Cardiac fibroblast (primary cell): ENCODE data around the gene NAV3.

ENCODE experiments used
- DNase-seq, 2 donors: peaks; one replicate each; pipeline versions ENCODE4 v3.0.0 to v3.0.0-alpha.2; 2010; ENCODE audit warnings: low read depth in 2 of 2
- H3K4me3 ChIP-seq, 2 donors: replicated peaks in 1 of 2; 1 replicate in 1 of 2; 2 replicates in 1 of 2; pipeline ENCODE4 v1.5.1; 2011; ENCODE audit warnings: low read depth in 2 of 2, low read length in 2 of 2, mild to moderate bottlenecking in 2 of 2, moderate library complexity in 1 of 2
- CTCF ChIP-seq: IDR thresholded peaks from one replicate; pipeline ENCODE4 v1.5.1; 2011; ENCODE audit warnings: low read depth, mild to moderate bottlenecking, low read length, inconsistent platforms

Gene NAV3

GRCh38 chr12:77814386-77814785 lies 16.3 kb upstream of the NAV3 start:
- TF ChIP-seq CTCF, result no peak
- DNase-seq, result no peak

GRCh38 chr12:77816196-77816595 lies 14.5 kb upstream of the NAV3 start:
- no peak for TF ChIP-seq CTCF
- DNase-seq, result no peak
- no peak overlapping the region for H3K4me3 ChIP-seq

More at GRCh38 chr12:77814386-77814785, 16.3 kb upstream of the NAV3 start:
- H3K4me3 ChIP-seq, result no peak overlapping the region

- no peak for DNase-seq
- no peak overlapping the region for H3K4me3 ChIP-seq
- no peak for TF ChIP-seq CTCF
Measured at GRCh38 chr12:77817276-77817675, 13.4 kb upstream of the NAV3 start.

GRCh38 chr12:77818351-77818750 lies 12.3 kb upstream of the NAV3 start:
- TF ChIP-seq CTCF, result no peak
- DNase-seq, result no peak
- H3K4me3 ChIP-seq, result no peak overlapping the region

GRCh38 chr12:77821699-77822203 lies 8.9 kb upstream of the NAV3 start:
- TF ChIP-seq CTCF, result no peak
- DNase-seq, result no peak
- no peak overlapping the region for H3K4me3 ChIP-seq

GRCh38 chr12:77833329-77833728 lies 2.6 kb downstream of the NAV3 start:
- DNase-seq, result peak in 1 of 2 donors; percentile 8
- no peak overlapping the region for H3K4me3 ChIP-seq
- TF ChIP-seq CTCF, result no peak

GRCh38 chr12:77834618-77835017 lies 3.9 kb downstream of the NAV3 start:
- no peak for TF ChIP-seq CTCF
- DNase-seq, result no peak
- H3K4me3 ChIP-seq, result no peak overlapping the region
